Naive thymus-derived CD8-positive, alpha-beta T cell (primary cell): Measurements from ENCODE around the gene SRP9. TPM values are rescaled to one million over a fixed set of nuclear protein-coding genes. Genes with fewer than 3 reads are reported as not detected.
A peak's percentile ranks its signal among the peaks of the same experiment; 100 is the strongest.

Experiments
- ATAC-seq, 2 donors: fragments of 150-1000 bp; cut with Tn5 transposase in 1 of 2; sonication (Bioruptor Pico), chemical (Tn5 transposase) in 1 of 2; 1 replicate in 1 of 2; 2 replicates in 1 of 2; pipeline ENCODE4 v1.10.0; 2021; ENCODE audit warnings: mild to moderate bottlenecking in 2 of 2, moderate library complexity in 2 of 2
- POLR2A ChIA-PET: fragments of 350-600 bp; sonication (Branson Sonifier 250); formaldehyde crosslinking; loops from one replicate; lab custom pipeline; 2021; ENCODE audit warnings: antibody characterized with exemption; lab: Charles Lee
- DNase-seq, 10 donors: peaks; one replicate each; pipeline versions ENCODE4 v3.0.0 to v3.0.0-alpha.2; 2020 to 2022
- H3K27ac Mint-ChIP-seq, 10 donors: one replicate each; pipeline ENCODE4 v1.8.0; 2020 to 2022; ENCODE audit warnings: mild to moderate bottlenecking in 10 of 10, mixed read lengths in 10 of 10, moderate library complexity in 4 of 10, inconsistent platforms in 1 of 10
- H3K27me3 Mint-ChIP-seq, 5 donors: one replicate each; pipeline ENCODE4 v1.8.0; 2021 to 2022; ENCODE audit warnings: mixed read lengths in 5 of 5
- H3K36me3 Mint-ChIP-seq, 3 donors: one replicate each; pipeline ENCODE4 v1.8.0; 2020 to 2022; ENCODE audit warnings: mixed read lengths in 3 of 3, mild to moderate bottlenecking in 2 of 3, inconsistent platforms in 1 of 3
- H3K4me1 Mint-ChIP-seq, 4 donors: one replicate each; pipeline ENCODE4 v1.8.0; 2021 to 2022; ENCODE audit warnings: mixed read lengths in 4 of 4
- H3K4me3 Mint-ChIP-seq, 10 donors: one replicate each; pipeline ENCODE4 v1.8.0; 2020 to 2022; ENCODE audit warnings: mild to moderate bottlenecking in 10 of 10, mixed read lengths in 10 of 10, moderate library complexity in 6 of 10, inconsistent platforms in 1 of 10
- H3K9me3 Mint-ChIP-seq, 9 donors: one replicate each; pipeline ENCODE4 v1.8.0; 2020 to 2022; ENCODE audit warnings: mixed read lengths in 9 of 9, mild to moderate bottlenecking in 3 of 9, inconsistent platforms in 1 of 9, moderate library complexity in 1 of 9
- polyA plus RNA-seq, 3 donors: library from polyadenylated mRNA; unstranded; fragments of 300-500 nt; fragmentation: Illumina TruSeq; gene quantifications; one replicate each; pipeline ENCODE4 v1.2.3, GENCODE V29; 2021
- total RNA-seq, 8 experiments: library from RNA in 2 of 8; stranded (reverse) in 2 of 8; gene quantifications; one replicate each; pipeline ENCODE4 v1.2.3 and lab custom pipeline; 2021 to 2026

SRP9 gene
- total and polyA plus RNA-seq, 5 experiments from 2014 or later, result 168 to 350 (median 273) TPM

- ATAC-seq (no peak), DNase-seq (no peak)
- no peaks in the 10 kb centered on the region for H3K27me3 Mint-ChIP-seq
- POLR2A ChIA-PET, result interaction anchor here (1.3 to 6.5 kb wide), 5 partner anchors 11 to 142 kb away, joined by 4 to 28 read pairs (median 7); partner anchors contain the start of gene SRP9
- peaks cover 0 to 6% (median 0%) of the 10 kb centered on the region in 3 donors for H3K36me3 Mint-ChIP-seq
- H3K4me3 Mint-ChIP-seq, result no peak overlapping the region
- peak overlapping the region in 5 of 10 donors; percentile 60 to 95 (median 68) for H3K27ac Mint-ChIP-seq
- H3K4me1 Mint-ChIP-seq, result peaks cover 22 to 62% (median 31%) of the 10 kb centered on the region in 4 donors
- H3K9me3 Mint-ChIP-seq, result no peaks in the 10 kb centered on the region
These were observed 61.2 kb downstream of the SRP9 start for GRCh38 chr1:225838793-225839192.

Other genes starting within 250 kb of the SRP9 start
- gene ENAH, start 124.7 kb upstream of the SRP9 start, total RNA-seq, result under 1 TPM; 0.27 to 0.29 TPM
- under 1 TPM in 1 of 3 donors, not detected in 2; 0.07 TPM for gene ENAH, start 124.7 kb upstream of the SRP9 start, polyA plus RNA-seq
- 1 to 10 TPM; 5.4 to 5.9 TPM for gene EPHX1, start 32.3 kb downstream of the SRP9 start, total RNA-seq
- 1 to 10 TPM; 1.6 to 2.8 (median 2.0) TPM for gene EPHX1, start 32.3 kb downstream of the SRP9 start, polyA plus RNA-seq
- gene TMEM63A, start 104.6 kb downstream of the SRP9 start, total RNA-seq, result 100 to 1,000 TPM; 427 to 436 TPM
- gene TMEM63A, start 104.6 kb downstream of the SRP9 start, polyA plus RNA-seq, result 10 to 100 TPM; 34.4 to 53.5 (median 45.1) TPM
- gene LEFTY1, start 111.3 kb downstream of the SRP9 start, total RNA-seq, result not detected
- under 1 TPM in 1 of 3 donors, not detected in 2; 0.22 TPM for gene LEFTY1, start 111.3 kb downstream of the SRP9 start, polyA plus RNA-seq
- 100 to 1,000 TPM; 132 to 153 TPM for gene PYCR2, start 146.4 kb downstream of the SRP9 start, total RNA-seq
- 100 to 1,000 TPM in 2 of 3 donors, 10 to 100 TPM in 1; 75.0 to 152 (median 121) TPM for gene PYCR2, start 146.4 kb downstream of the SRP9 start, polyA plus RNA-seq
- gene LEFTY2, start 163.4 kb downstream of the SRP9 start, total RNA-seq, result not detected
- gene LEFTY2, start 163.4 kb downstream of the SRP9 start, polyA plus RNA-seq, result under 1 TPM; 0.19 to 0.75 (median 0.64) TPM
- gene SDE2, start 221.5 kb downstream of the SRP9 start, total RNA-seq, result 10 to 100 TPM; 21.7 to 22.5 TPM
- 10 to 100 TPM in 1 of 3 donors, 1 to 10 TPM in 2; 5.1 to 12.0 (median 7.2) TPM for gene SDE2, start 221.5 kb downstream of the SRP9 start, polyA plus RNA-seq